Measurements from ENCODE around the gene AMDHD1. TPM values are rescaled to one million over a fixed set of nuclear protein-coding genes. Genes with fewer than 3 reads are reported as not detected.

Gene AMDHD1
- total RNA-seq, 4 donors from 2014 or later: 0.98 to 3.2 (median 1.3) TPM; not detected in 1

GRCh38 chr12:95922231-95922630, 20.9 kb upstream of the AMDHD1 start:
- no peak for TF ChIP-seq CTCF (IDR thresholded peaks at IDR 0.05; ENCODE audit: low read depth)

GRCh38 chr12:95940514-95940913, 2.6 kb upstream of the AMDHD1 start:
- no peak for TF ChIP-seq CTCF (IDR thresholded peaks at IDR 0.05; ENCODE audit: low read depth)

GRCh38 chr12:95942101-95942523, 1.0 kb upstream of the AMDHD1 start:
- TF ChIP-seq CTCF (IDR thresholded peaks at IDR 0.05; ENCODE audit: low read depth): no peak

GRCh38 chr12:95942524-95943329, 404 bp upstream of the AMDHD1 start, which contains the start of gene CCDC38:
Gene CCDC38 (minus strand): TSS chr12:95942614. CDS start chr12:95936509, 6,105 bp downstream.
- no peak for TF ChIP-seq CTCF (IDR thresholded peaks at IDR 0.05; ENCODE audit: low read depth)

- no peak for TF ChIP-seq CTCF (IDR thresholded peaks at IDR 0.05; ENCODE audit: low read depth)
Measured at GRCh38 chr12:95944108-95944704, 1.1 kb downstream of the AMDHD1 start.

GRCh38 chr12:95949477-95950206, 6.5 kb downstream of the AMDHD1 start:
- no peak for TF ChIP-seq CTCF (IDR thresholded peaks at IDR 0.05; ENCODE audit: low read depth)

GRCh38 chr12:95951515-95951914, 8.4 kb downstream of the AMDHD1 start:
- TF ChIP-seq CTCF (IDR thresholded peaks at IDR 0.05; ENCODE audit: low read depth): no peak

All from subcutaneous adipose tissue (tissue), 4 donors.